Measurements from ENCODE around the gene C10orf105. TPM values are rescaled to one million over a fixed set of nuclear protein-coding genes. Genes with fewer than 3 reads are reported as not detected.

Gene C10orf105
- total RNA-seq, 4 donors from 2014 or later, result 0.07 to 1.2 TPM; not detected in 2

- intact Hi-C loops (cut with DNase I; ENCODE audit: low total_unique reads), result no loop called here
- H3K9me3 ChIP-seq, result no peaks in the 10 kb centered on the region
- H3K27ac ChIP-seq, result no peak overlapping the region
- no peaks in the 10 kb centered on the region for H3K36me3 ChIP-seq
- no peak overlapping the region for H3K4me3 ChIP-seq
- TF ChIP-seq POLR2A (IDR thresholded peaks at IDR 0.05), result no peak
- TF ChIP-seq, protein P1, sequence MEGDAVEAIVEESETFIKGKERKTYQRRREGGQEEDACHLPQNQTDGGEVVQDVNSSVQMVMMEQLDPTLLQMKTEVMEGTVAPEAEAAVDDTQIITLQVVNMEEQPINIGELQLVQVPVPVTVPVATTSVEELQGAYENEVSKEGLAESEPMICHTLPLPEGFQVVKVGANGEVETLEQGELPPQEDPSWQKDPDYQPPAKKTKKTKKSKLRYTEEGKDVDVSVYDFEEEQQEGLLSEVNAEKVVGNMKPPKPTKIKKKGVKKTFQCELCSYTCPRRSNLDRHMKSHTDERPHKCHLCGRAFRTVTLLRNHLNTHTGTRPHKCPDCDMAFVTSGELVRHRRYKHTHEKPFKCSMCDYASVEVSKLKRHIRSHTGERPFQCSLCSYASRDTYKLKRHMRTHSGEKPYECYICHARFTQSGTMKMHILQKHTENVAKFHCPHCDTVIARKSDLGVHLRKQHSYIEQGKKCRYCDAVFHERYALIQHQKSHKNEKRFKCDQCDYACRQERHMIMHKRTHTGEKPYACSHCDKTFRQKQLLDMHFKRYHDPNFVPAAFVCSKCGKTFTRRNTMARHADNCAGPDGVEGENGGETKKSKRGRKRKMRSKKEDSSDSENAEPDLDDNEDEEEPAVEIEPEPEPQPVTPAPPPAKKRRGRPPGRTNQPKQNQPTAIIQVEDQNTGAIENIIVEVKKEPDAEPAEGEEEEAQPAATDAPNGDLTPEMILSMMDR (IDR thresholded peaks at IDR 0.05), result peak; percentile 54 to 69 (median 64)
- peak in 1 of 2 donors; percentile 51 for DNase-seq
- no peaks in the 10 kb centered on the region for H3K4me1 ChIP-seq
- H3K27me3 ChIP-seq, result no peaks in the 10 kb centered on the region
These were observed 22.8 kb downstream of the C10orf105 start for GRCh38 chr10:71696628-71697326.

GRCh38 chr10:71695502-71696476, 23.8 kb downstream of the C10orf105 start:
- Histone ChIP-seq H3K36me3 (no peaks in the 10 kb centered on the region), H3K27ac (no peak overlapping the region), H3K4me1 (no peaks in the 10 kb centered on the region), H3K4me3 (no peak overlapping the region), H3K9me3 (no peaks in the 10 kb centered on the region), H3K27me3 (no peaks in the 10 kb centered on the region)
- no peak for DNase-seq
- intact Hi-C loops (cut with DNase I; ENCODE audit: low total_unique reads), result no loop called here
- TF ChIP-seq, protein P1 (IDR thresholded peaks at IDR 0.05), result no peak
- no peak for TF ChIP-seq POLR2A (IDR thresholded peaks at IDR 0.05)

- no peaks in the 10 kb centered on the region for H3K4me1 ChIP-seq
- H3K9me3 ChIP-seq, result no peaks in the 10 kb centered on the region
- no peak overlapping the region for H3K27ac ChIP-seq
- no peak overlapping the region for H3K4me3 ChIP-seq
- H3K36me3 ChIP-seq, result no peaks in the 10 kb centered on the region
- H3K27me3 ChIP-seq, result no peaks in the 10 kb centered on the region
- TF ChIP-seq POLR2A (IDR thresholded peaks at IDR 0.05), result no peak
- TF ChIP-seq, protein P1 (IDR thresholded peaks at IDR 0.05), result no peak
- DNase-seq, result no peak
- intact Hi-C loops (cut with DNase I; ENCODE audit: low total_unique reads), result no loop called here
These were observed 25.0 kb downstream of the C10orf105 start for GRCh38 chr10:71694567-71694968.

- no peaks in the 10 kb centered on the region for H3K27me3 ChIP-seq
- DNase-seq, result no peak
- H3K27ac ChIP-seq, result no peak overlapping the region
- H3K9me3 ChIP-seq, result no peaks in the 10 kb centered on the region
- intact Hi-C loops (cut with DNase I; ENCODE audit: low total_unique reads), result no loop called here
- H3K4me3 ChIP-seq, result no peak overlapping the region
- no peaks in the 10 kb centered on the region for H3K4me1 ChIP-seq
- TF ChIP-seq, protein P1 (IDR thresholded peaks at IDR 0.05), result no peak
- TF ChIP-seq POLR2A (IDR thresholded peaks at IDR 0.05), result no peak
- H3K36me3 ChIP-seq, result no peaks in the 10 kb centered on the region
These were observed 25.5 kb downstream of the C10orf105 start for GRCh38 chr10:71694039-71694501.

- Histone ChIP-seq H3K9me3 (no peaks in the 10 kb centered on the region), H3K4me1 (no peaks in the 10 kb centered on the region), H3K27ac (no peak overlapping the region)
These were observed 26.2 kb downstream of the C10orf105 start for GRCh38 chr10:71693377-71693776.

More at GRCh38 chr10:71693377-71693776, 26.2 kb downstream of the C10orf105 start:
- intact Hi-C loops (cut with DNase I; ENCODE audit: low total_unique reads), result no loop called here
- Histone ChIP-seq H3K27me3 (no peaks in the 10 kb centered on the region), H3K36me3 (no peaks in the 10 kb centered on the region), H3K4me3 (no peak overlapping the region)
- no peak for DNase-seq
- TF ChIP-seq POLR2A (IDR thresholded peaks at IDR 0.05), result no peak
- TF ChIP-seq, protein P1 (IDR thresholded peaks at IDR 0.05), result no peak

Data from uterus (tissue), 4 donors.